ENCODE measurements around the gene CSTPP1.
"Not testable (repeated sequence)": the region's sequence is repeated elsewhere in the genome, so short reads cannot be mapped to it uniquely, and the experiment has no call there.

Gene CSTPP1

GRCh38 chr11:47105974-47106373 lies 169.4 kb downstream of the CSTPP1 start:
- no peak for DNase-seq

- no peak for DNase-seq
Measured at GRCh38 chr11:47106798-47107411, 170.3 kb downstream of the CSTPP1 start.

GRCh38 chr11:47107744-47108143 lies 171.2 kb downstream of the CSTPP1 start:
- DNase-seq, result no peak

- DNase-seq, result no peak
Measured at GRCh38 chr11:47108214-47108613, 171.7 kb downstream of the CSTPP1 start.

- DNase-seq, result no peak
Measured at GRCh38 chr11:47109051-47109726, 172.6 kb downstream of the CSTPP1 start.

DNA sequence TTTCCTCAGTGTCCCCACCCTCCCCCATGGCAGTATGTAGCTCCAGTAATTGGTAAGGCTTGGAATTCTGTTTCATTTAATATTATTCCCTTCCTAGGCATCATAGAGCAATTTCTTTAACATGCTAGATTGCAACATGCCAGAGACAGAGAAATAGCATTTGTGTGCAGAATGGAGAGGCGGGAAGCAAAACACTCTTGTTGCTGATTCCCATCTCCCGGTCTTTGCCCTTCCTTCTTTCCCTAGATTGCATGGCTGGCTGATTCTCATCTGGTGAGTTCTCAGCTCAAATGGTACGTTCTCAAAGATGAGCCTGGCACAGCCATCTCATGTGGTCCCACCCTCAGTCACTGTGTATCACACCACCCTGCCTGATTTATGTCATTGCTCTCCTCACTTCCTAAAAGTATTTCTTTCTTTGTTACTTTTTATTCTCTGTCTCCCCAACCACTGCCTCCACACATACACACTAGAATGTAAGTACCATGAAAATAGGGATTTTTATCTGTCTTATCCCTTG lies 173.2 kb downstream of the CSTPP1 start:
- DNase-seq, result no peak

DNA sequence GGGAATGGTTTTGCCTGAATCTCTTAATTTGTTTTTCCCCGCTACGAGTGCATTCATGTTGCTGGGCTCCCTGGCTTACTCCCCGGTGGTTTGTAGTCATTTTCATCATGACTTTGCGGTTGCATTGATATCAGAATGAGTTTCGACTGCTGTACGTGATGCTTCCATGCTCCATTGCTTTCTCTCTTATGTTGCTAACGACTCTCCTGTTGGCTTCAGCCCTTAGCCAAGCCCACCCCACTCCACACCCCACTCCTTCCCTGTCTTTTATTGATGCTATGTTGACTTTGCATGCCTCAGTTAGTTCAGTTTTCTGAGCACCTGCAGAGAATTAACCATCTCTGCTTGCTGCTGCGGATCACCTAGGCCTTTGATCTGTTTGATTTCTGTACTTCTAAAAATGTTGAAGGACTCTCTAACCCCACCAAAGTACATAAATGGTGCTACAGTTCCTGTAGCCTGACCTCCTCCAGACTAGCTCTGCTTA lies 174.8 kb downstream of the CSTPP1 start:
- no peak for DNase-seq

DNA sequence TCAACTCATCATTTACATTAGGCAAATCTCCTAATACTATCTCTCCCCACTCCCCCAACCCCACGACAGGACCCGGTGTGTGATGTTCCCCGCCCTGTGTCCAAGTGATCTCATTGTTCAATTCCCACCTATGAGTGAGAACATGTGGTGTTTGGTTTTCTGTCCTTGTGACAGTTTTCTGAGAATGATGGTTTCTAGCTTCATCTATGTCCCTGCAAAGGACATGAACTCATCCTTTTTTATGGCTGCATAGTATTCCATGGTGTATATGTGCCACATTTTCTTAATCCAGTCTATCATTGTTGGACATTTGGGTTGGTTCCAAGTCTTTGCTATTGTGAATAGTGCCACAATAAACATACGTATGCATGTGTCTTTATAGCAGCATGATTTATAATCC lies 176.4 kb downstream of the CSTPP1 start:
- DNase-seq, result not testable (repeated sequence)

- DNase-seq, result peak; percentile 34
Measured at GRCh38 chr11:47118958-47119688, 182.6 kb downstream of the CSTPP1 start.

- no peak for DNase-seq
Measured at GRCh38 chr11:47121056-47121455, 184.5 kb downstream of the CSTPP1 start.

DNA sequence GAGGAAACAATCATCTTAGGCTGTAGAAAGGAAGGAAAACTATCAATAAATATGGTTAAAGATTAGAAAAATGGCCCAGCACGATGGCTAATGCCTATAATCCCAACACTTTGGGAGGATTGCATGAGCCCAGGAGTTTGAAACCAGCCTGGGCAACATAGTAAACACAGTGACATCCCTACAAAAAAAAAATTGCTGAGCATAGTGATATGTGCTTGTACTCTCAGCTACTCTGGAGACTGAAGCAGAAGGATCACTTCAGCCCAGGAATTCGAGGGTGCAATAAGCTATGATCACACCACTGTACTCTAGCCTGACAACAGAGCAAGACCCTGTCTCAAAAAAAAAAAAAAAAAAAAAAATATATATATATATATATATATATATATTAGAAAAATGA lies 185.2 kb downstream of the CSTPP1 start:
- no peak for DNase-seq

GRCh38 chr11:47123094-47123493 lies 186.5 kb downstream of the CSTPP1 start:
- no peak for DNase-seq

DNA sequence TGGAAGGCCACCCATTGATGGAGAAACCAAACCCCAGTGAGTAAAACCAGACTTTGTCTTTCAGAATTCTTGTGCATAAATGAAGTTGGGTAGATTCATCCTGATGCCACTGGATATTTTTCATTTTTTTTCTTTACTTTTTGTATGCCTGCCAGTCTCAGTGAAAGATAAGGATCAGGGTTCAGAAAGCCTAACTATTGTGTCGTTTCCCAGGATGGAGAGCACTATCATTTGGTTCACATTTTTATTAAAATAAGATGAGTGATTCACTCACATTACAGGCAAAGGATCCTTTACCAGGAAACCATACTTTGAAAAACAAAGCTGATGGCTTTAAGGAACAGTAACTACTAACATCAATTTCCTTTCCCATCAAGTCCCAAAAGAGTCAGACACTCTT lies 188.1 kb downstream of the CSTPP1 start:
- DNase-seq, result no peak

DNA sequence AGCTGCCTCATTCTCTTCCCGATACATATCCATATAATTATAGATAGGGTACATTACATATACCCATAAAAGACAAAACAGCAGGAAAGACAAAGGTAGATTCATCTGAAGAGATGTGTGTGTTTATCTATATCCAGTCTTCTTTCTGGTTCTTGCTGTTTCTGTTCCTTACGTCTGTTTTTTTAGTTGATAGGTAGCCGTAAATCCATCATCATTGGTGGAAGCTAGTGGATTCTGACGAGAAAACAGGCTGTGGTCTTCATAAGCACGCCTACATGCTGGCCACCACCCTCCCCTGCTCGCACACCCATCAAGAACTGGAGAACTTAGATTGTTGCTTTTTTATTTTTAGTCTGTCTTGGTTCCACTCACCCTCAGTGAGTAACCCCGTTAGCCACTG lies 188.5 kb downstream of the CSTPP1 start:
- no peak for DNase-seq

- DNase-seq, result no peak
Measured at GRCh38 chr11:47127213-47127612, 190.7 kb downstream of the CSTPP1 start.

DNA sequence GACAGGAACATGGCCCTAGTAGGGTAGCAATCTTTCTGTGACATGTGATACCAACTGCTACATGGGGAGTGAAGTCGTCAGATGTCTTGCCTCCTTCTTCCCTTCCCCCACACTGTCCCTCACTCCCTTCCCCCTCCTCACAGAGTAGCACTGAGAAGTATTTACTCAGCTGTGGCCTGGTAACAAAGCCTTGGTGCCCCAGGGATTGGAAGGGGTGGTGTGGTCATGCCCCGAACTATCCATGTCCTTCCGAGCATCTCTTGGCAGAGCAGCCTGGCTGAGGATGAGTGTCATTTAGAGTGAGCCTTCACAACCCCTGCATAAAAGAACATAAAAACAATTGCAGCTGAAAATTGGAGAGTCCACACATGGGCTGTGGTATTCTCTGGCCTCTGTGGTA lies 194.0 kb downstream of the CSTPP1 start:
- no peak for DNase-seq

DNA sequence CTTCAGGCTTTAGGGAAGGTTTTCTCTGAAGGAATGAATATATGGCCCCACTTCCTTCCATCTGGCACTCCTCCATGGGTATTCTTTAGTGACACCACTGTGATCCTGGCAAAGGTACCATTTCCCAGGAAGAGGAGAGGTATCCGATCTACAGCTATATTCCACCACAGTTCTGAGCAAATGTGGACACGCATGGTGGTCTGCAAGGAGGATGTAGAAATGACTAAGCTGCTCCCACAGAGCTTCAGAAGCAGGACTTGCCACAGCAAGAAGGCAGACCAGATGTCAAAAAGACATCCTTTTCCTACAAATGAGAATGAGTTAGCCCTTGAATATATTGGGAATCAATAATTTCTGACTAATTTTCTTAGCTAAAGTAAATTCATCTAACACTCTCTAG lies 194.6 kb downstream of the CSTPP1 start:
- no peak for DNase-seq

DNA sequence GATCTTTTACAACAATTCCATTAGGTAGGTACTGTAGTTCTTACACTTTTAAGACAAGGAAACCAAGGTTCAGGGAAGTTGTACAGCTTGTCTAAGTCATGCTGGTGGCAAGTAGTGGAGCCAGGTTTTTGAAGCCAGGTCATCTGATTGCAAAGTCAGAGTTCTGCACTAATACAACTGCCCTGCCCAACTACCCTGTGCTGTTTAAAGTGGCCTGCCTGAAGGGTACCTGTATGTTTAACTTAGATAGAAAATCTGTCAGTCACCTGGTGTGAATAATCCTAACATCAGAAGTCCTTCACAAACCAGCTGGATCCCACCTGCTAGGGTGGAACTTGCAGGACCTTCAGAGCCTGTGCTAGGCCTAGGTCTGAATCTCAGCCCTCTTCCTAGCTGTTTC lies 195.9 kb downstream of the CSTPP1 start:
- DNase-seq, result no peak

GRCh38 chr11:47132981-47133380 lies 196.4 kb downstream of the CSTPP1 start:
- DNase-seq, result no peak

GRCh38 chr11:47136327-47136726 lies 199.8 kb downstream of the CSTPP1 start:
- DNase-seq, result no peak

DNA sequence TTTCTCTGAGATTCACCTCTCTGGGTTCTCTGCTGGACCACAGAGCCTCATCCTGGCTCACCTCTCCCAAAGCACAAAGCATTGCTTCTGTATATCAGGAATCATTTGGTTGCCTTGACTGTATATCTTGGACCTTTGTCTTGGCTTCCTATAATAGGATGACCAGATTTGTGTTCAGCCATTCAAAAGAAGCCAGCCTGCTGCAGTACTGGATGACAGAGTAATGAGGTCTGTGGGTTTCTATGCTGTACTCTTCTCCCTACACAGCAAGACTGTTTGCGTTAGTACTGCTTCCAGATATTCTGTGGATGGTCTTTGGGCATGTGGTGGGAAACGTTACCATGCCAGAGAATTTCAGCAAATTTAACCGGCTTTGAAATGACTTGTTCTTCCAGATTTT lies 200.4 kb downstream of the CSTPP1 start:
- no peak for DNase-seq

DNA sequence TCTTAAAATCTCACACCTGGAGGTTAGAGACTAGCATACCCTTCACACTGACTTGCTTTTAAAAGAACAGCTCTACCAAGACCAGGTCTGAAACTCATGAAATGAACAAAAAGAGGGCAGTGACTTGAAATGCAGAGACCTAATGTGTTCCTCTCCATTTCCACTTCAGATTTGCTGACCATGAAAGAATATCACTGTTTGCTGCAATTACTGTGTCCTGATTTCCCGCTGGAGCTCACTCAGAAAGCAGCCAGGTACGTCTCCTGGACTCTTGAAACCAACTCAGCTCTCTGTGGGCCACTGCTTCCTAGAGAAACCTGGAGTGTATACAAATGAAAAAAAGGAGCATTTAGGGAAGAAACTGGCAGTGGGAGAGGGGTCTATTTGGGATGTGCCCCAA lies 200.9 kb downstream of the CSTPP1 start:
- no peak for DNase-seq

GRCh38 chr11:47139878-47140277 lies 203.3 kb downstream of the CSTPP1 start:
- DNase-seq, result no peak

- no peak for DNase-seq
Measured at GRCh38 chr11:47143322-47143721, 206.8 kb downstream of the CSTPP1 start.
